Stimulated activated CD4-positive, alpha-beta T cell treated with anti-CD3 and anti-CD28 coated beads, Interleukin-1b, Interleukin-23, amount 100 ng/mL, for 24 hours (primary cell): ENCODE data around the gene TKTL1.

Experiments
- DNase-seq, 4 experiments: peaks; one replicate each; pipeline ENCODE4 v3.0.0-alpha.2; 2020; ENCODE audit warnings: low read depth in 4 of 4, low spot score in 1 of 4

Gene TKTL1

GRCh38 chrX:154360155-154360713 is 64.6 kb downstream of the TKTL1 start:
- DNase-seq: no peak

GRCh38 chrX:154362085-154362742 is 66.6 kb downstream of the TKTL1 start:
- no peak for DNase-seq

GRCh38 chrX:154363706-154364439 is 68.3 kb downstream of the TKTL1 start:
- no peak for DNase-seq

- DNase-seq: no peak
Measured at GRCh38 chrX:154365052-154365600, 69.5 kb downstream of the TKTL1 start.

- DNase-seq: no peak
Measured at GRCh38 chrX:154365997-154366665, 70.5 kb downstream of the TKTL1 start.

GRCh38 chrX:154366666-154367055 is 71.1 kb downstream of the TKTL1 start:
- no peak for DNase-seq

- DNase-seq: no peak
Measured at GRCh38 chrX:154367474-154368308, 72.1 kb downstream of the TKTL1 start.

- peak; percentile 73 to 91 (median 78) for DNase-seq
Measured at GRCh38 chrX:154368630-154369448, 73.2 kb downstream of the TKTL1 start.

GRCh38 chrX:154369449-154370299 is 74.1 kb downstream of the TKTL1 start:
- DNase-seq: peak in 1 of 4 experiments; percentile 64

GRCh38 chrX:154370300-154371016 is 74.9 kb downstream of the TKTL1 start:
- no peak for DNase-seq

GRCh38 chrX:154371017-154371788 is 75.6 kb downstream of the TKTL1 start:
- peak; percentile 66 to 89 (median 80) for DNase-seq

- DNase-seq: no peak
Measured at GRCh38 chrX:154371789-154372300, 76.2 kb downstream of the TKTL1 start.

- DNase-seq: no peak
Measured at GRCh38 chrX:154372612-154373022, 77.0 kb downstream of the TKTL1 start.

GRCh38 chrX:154373340-154374306 is 78.0 kb downstream of the TKTL1 start:
- DNase-seq: no peak

GRCh38 chrX:154374313-154375155 is 78.9 kb downstream of the TKTL1 start, which contains the start of gene FLNA:
FLNA (minus strand) TSS chrX:154374634; CDS start chrX:154371245, 3,389 bp downstream.
- no peak for DNase-seq
